PC-9 (cell line): ENCODE measurements around the gene EPB41L4A. TPM values are rescaled to one million over a fixed set of nuclear protein-coding genes. Genes with fewer than 3 reads are reported as not detected.

Source experiments
- BruUV-seq: library from RNA; stranded (reverse); fragments of 400-500 nt; replicated peaks from 2 replicates; lab custom pipeline; 2021; lab: Mats Ljungman, UMichigan
- CTCF ChIA-PET: fragments of 300-600 bp; sonication (Branson Sonifier 250); formaldehyde crosslinking; loops from one replicate; lab custom pipeline; 2022; ENCODE audit warnings: antibody characterized with exemption; lab: Charles Lee
- POLR2A ChIA-PET: fragments of 300-600 bp; sonication (Branson Sonifier 250); formaldehyde crosslinking; loops from one replicate; lab custom pipeline; 2022; ENCODE audit warnings: antibody characterized with exemption; ENCODE audit not compliant: unreplicated experiment; lab: Charles Lee
- DNase-seq, 2 experiments: peaks; one replicate each; pipeline versions ENCODE4 v3.0.0 to v3.0.0-alpha.2; 2015 to 2022; ENCODE audit warnings: mixed read lengths in 1 of 2
- H2AFZ ChIP-seq: fragments of 200-600 bp; sonication (generic); 2 replicates; pipeline ENCODE4 v1.8.1; 2017; ENCODE audit warnings: antibody characterized with exemption
- H3F3A ChIP-seq: fragments of 200-600 bp; sonication (generic); 2 replicates; pipeline ENCODE4 v1.8.1; 2017; ENCODE audit warnings: antibody characterized with exemption, mild to moderate bottlenecking, low read depth; ENCODE audit not compliant: insufficient read depth
- H3K27ac ChIP-seq: fragments of 200-600 bp; sonication (generic); 2 replicates; pipeline ENCODE4 v1.6.1; 2016; ENCODE audit warnings: mixed run types
- H3K27me3 ChIP-seq: fragments of 200-600 bp; sonication (generic); 2 replicates; pipeline ENCODE4 v1.6.1; 2016; ENCODE audit warnings: low read depth, mixed run types; ENCODE audit not compliant: insufficient read depth
- H3K36me3 ChIP-seq: fragments of 200-600 bp; sonication (generic); 2 replicates; pipeline ENCODE4 v1.6.1; 2016; ENCODE audit warnings: low read depth, mixed run types
- H3K4me1 ChIP-seq: fragments of 200-600 bp; sonication (generic); replicated peaks from 2 replicates; pipeline ENCODE4 v1.6.1; 2016; ENCODE audit warnings: mixed run types; ENCODE audit not compliant: insufficient read depth
- H3K4me2 ChIP-seq: fragments of 200-600 bp; sonication (generic); 2 replicates; pipeline ENCODE4 v1.6.1; 2017; ENCODE audit warnings: mixed run types
- H3K4me3 ChIP-seq: fragments of 200-600 bp; sonication (generic); 2 replicates; pipeline ENCODE4 v1.6.1; 2016; ENCODE audit warnings: mixed run types
- H3K79me2 ChIP-seq: fragments of 200-600 bp; sonication (generic); 2 replicates; pipeline ENCODE4 v1.6.1; 2017; ENCODE audit warnings: low read depth, mixed run types
- H3K9me2 ChIP-seq: fragments of 200-600 bp; sonication (generic); 2 replicates; pipeline ENCODE4 v1.8.1; 2017; ENCODE audit warnings: mild to moderate bottlenecking; ENCODE audit not compliant: insufficient read depth
- H3K9me3 ChIP-seq: fragments of 200-600 bp; sonication (generic); 2 replicates; pipeline ENCODE4 v1.8.1; 2016; ENCODE audit warnings: low read depth; ENCODE audit not compliant: insufficient read depth
- H4K20me1 ChIP-seq: fragments of 200-600 bp; sonication (generic); 2 replicates; pipeline ENCODE4 v1.8.1; 2017; ENCODE audit not compliant: insufficient read depth
- EZH2 ChIP-seq: fragments of 200-600 bp; sonication (generic); IDR thresholded peaks from 2 replicates; pipeline ENCODE4 v1.8.0; 2017; ENCODE audit warnings: antibody characterized with exemption, low read depth
- intact Hi-C: fragments of 100-400 bp; cut with micrococcal nuclease; formaldehyde crosslinking; loops from one replicate; pipeline ENCODE4 v1.10.0; 2022; ENCODE audit not compliant: unreplicated experiment
- total RNA-seq: library from RNA; stranded (reverse); gene quantifications from 2 replicates; pipeline ENCODE4 v1.2.3, GENCODE V29; 2021
- TF ChIP-seq, protein P1 (sequence below): fragments of 200-600 bp; sonication (generic); conservative IDR thresholded peaks from 2 replicates; pipeline ENCODE4 v1.6.1; 2017; ENCODE audit warnings: mixed run types, antibody characterized with exemption, mild to moderate bottlenecking, moderate library complexity

EPB41L4A gene
- total RNA-seq, 1 experiment from 2014 or later = 9.4 TPM

GRCh38 chr5:112248623-112249022 is 170.5 kb downstream of the EPB41L4A start:
- no peaks in the 10 kb centered on the region for H3K4me1 ChIP-seq
- no peaks in the 10 kb centered on the region for H3K9me3 ChIP-seq
- no peak for DNase-seq
- no peak overlapping the region for H3K4me3 ChIP-seq
- TF ChIP-seq EZH2 = no peak
- TF ChIP-seq, protein P1, sequence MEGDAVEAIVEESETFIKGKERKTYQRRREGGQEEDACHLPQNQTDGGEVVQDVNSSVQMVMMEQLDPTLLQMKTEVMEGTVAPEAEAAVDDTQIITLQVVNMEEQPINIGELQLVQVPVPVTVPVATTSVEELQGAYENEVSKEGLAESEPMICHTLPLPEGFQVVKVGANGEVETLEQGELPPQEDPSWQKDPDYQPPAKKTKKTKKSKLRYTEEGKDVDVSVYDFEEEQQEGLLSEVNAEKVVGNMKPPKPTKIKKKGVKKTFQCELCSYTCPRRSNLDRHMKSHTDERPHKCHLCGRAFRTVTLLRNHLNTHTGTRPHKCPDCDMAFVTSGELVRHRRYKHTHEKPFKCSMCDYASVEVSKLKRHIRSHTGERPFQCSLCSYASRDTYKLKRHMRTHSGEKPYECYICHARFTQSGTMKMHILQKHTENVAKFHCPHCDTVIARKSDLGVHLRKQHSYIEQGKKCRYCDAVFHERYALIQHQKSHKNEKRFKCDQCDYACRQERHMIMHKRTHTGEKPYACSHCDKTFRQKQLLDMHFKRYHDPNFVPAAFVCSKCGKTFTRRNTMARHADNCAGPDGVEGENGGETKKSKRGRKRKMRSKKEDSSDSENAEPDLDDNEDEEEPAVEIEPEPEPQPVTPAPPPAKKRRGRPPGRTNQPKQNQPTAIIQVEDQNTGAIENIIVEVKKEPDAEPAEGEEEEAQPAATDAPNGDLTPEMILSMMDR = no peak
- H4K20me1 ChIP-seq = no peaks in the 10 kb centered on the region
- no peaks in the 10 kb centered on the region for H3K36me3 ChIP-seq
- no peaks in the 10 kb centered on the region for H3K79me2 ChIP-seq
- CTCF ChIA-PET = no interaction called here
- no peak overlapping the region for H3K27ac ChIP-seq
- H3K4me2 ChIP-seq = no peak overlapping the region
- no TSS peak for BruUV-seq
- no peaks in the 10 kb centered on the region for H3F3A ChIP-seq
- H3K27me3 ChIP-seq = no peaks in the 10 kb centered on the region
- POLR2A ChIA-PET = no interaction called here
- intact Hi-C loops = no loop called here
- no peak overlapping the region for H2AFZ ChIP-seq
- H3K9me2 ChIP-seq = no peaks in the 10 kb centered on the region

- no peak overlapping the region for H3K4me3 ChIP-seq
- no peaks in the 10 kb centered on the region for H3K9me2 ChIP-seq
- intact Hi-C loops = no loop called here
- no peak overlapping the region for H3K4me2 ChIP-seq
- no peak overlapping the region for H3K27ac ChIP-seq
- TF ChIP-seq, protein P1 = no peak
- TF ChIP-seq EZH2 = no peak
- H3F3A ChIP-seq = no peaks in the 10 kb centered on the region
- DNase-seq = no peak
- no TSS peak for BruUV-seq
- no peaks in the 10 kb centered on the region for H3K9me3 ChIP-seq
- POLR2A ChIA-PET = no interaction called here
- CTCF ChIA-PET = no interaction called here
- H3K4me1 ChIP-seq = no peaks in the 10 kb centered on the region
- H3K27me3 ChIP-seq = no peaks in the 10 kb centered on the region
- H3K79me2 ChIP-seq = no peaks in the 10 kb centered on the region
- no peaks in the 10 kb centered on the region for H4K20me1 ChIP-seq
- no peak overlapping the region for H2AFZ ChIP-seq
- no peaks in the 10 kb centered on the region for H3K36me3 ChIP-seq
These were observed 171.1 kb downstream of the EPB41L4A start for GRCh38 chr5:112247960-112248359.

- CTCF ChIA-PET = no interaction called here
- Histone ChIP-seq H3K9me3 (no peaks in the 10 kb centered on the region), H3K4me3 (no peak overlapping the region), H4K20me1 (no peaks in the 10 kb centered on the region), H3K36me3 (no peaks in the 10 kb centered on the region), H3K79me2 (no peaks in the 10 kb centered on the region), H3K27me3 (no peaks in the 10 kb centered on the region), H2AFZ (no peak overlapping the region), H3K27ac (no peak overlapping the region), H3F3A (no peaks in the 10 kb centered on the region), H3K4me2 (no peak overlapping the region), H3K4me1 (no peaks in the 10 kb centered on the region), H3K9me2 (no peaks in the 10 kb centered on the region)
- TF ChIP-seq EZH2 = no peak
- TF ChIP-seq, protein P1 = no peak
- POLR2A ChIA-PET = no interaction called here
- DNase-seq = no peak
- BruUV-seq = no TSS peak
- intact Hi-C loops = no loop called here
These were observed 173.4 kb downstream of the EPB41L4A start for GRCh38 chr5:112245656-112246055.
